Keratinocyte (primary cell): ENCODE measurements around the gene MOV10L1.
"Not testable (repeated sequence)": the region's sequence is repeated elsewhere in the genome, so short reads cannot be mapped to it uniquely, and the experiment has no call there.

Source experiments
- EZH2 ChIP-seq: IDR thresholded peaks from one replicate; pipeline ENCODE4 v1.6.1; 2012; ENCODE audit warnings: inconsistent platforms, mild to moderate bottlenecking, low read length, moderate library complexity
- TF ChIP-seq, protein P1 (sequence below), 3 experiments: IDR thresholded peaks in 1 of 3; conservative IDR thresholded peaks in 1 of 3; optimal IDR thresholded peaks in 1 of 3; 2 replicates in 2 of 3; 3 replicates in 1 of 3; pipeline versions ENCODE3 to v1.5.1; 2011; ENCODE audit warnings: low read length in 3 of 3, mild to moderate bottlenecking in 3 of 3, moderate library complexity in 2 of 3, control low read depth in 1 of 3, inconsistent platforms in 1 of 3; ENCODE audit not compliant: insufficient read depth in 2 of 3; ENCODE audit errors: extremely low read depth in 1 of 3

- TF ChIP-seq, protein P1, sequence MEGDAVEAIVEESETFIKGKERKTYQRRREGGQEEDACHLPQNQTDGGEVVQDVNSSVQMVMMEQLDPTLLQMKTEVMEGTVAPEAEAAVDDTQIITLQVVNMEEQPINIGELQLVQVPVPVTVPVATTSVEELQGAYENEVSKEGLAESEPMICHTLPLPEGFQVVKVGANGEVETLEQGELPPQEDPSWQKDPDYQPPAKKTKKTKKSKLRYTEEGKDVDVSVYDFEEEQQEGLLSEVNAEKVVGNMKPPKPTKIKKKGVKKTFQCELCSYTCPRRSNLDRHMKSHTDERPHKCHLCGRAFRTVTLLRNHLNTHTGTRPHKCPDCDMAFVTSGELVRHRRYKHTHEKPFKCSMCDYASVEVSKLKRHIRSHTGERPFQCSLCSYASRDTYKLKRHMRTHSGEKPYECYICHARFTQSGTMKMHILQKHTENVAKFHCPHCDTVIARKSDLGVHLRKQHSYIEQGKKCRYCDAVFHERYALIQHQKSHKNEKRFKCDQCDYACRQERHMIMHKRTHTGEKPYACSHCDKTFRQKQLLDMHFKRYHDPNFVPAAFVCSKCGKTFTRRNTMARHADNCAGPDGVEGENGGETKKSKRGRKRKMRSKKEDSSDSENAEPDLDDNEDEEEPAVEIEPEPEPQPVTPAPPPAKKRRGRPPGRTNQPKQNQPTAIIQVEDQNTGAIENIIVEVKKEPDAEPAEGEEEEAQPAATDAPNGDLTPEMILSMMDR (optimal IDR thresholded peaks at IDR 0.05 in 1 of 3, IDR thresholded peaks at IDR 0.05 in 1 of 3, conservative IDR thresholded peaks at IDR 0.05 in 1 of 3; ENCODE audit: extremely low read depth in 1 of 3, insufficient read depth in 2 of 3, low read length in 3 of 3): not testable (repeated sequence)
- TF ChIP-seq EZH2: not testable (repeated sequence)
These were observed 47.5 kb downstream of the MOV10L1 start for GRCh38 chr22:50137277-50137676.
